OCI-LY3 (cell line): Measurements from ENCODE around the gene C1orf141.

Experiments
- H2AFZ ChIP-seq: fragments of 200-600, 300-600 bp; shearing (Covaris generic); 2 replicates; pipeline ENCODE4 v1.6.0; 2014; ENCODE audit warnings: antibody characterized with exemption, low read depth, low read length
- H3K27ac ChIP-seq: fragments of 200-600, 300-600 bp; sonication (generic); 2 replicates; pipeline ENCODE4 v1.5.1; 2014; ENCODE audit warnings: mild to moderate bottlenecking, low read length, moderate library complexity, mixed read lengths
- H3K27me3 ChIP-seq: fragments of 200-600, 300-600 bp; sonication (generic); 2 replicates; pipeline ENCODE4 v1.6.1; 2014; ENCODE audit warnings: low read depth, low read length, mixed read lengths
- H3K36me3 ChIP-seq: fragments of 200-600, 300-600 bp; sonication (generic); replicated peaks from 2 replicates; pipeline ENCODE3; 2014; ENCODE audit warnings: low read depth, low read length, mixed read lengths
- H3K4me1 ChIP-seq: fragments of 300-600, 200-600 bp; sonication (generic); 2 replicates; pipeline ENCODE4 v1.6.1; 2014; ENCODE audit warnings: low read length, mixed read lengths
- H3K4me2 ChIP-seq: fragments of 200-600, 300-600 bp; sonication (generic); 2 replicates; pipeline ENCODE4 v1.6.1; 2014; ENCODE audit warnings: low read length, mixed read lengths
- H3K4me3 ChIP-seq: fragments of 300-600, 200-600 bp; sonication (generic); 2 replicates; pipeline ENCODE4 v1.5.1; 2014; ENCODE audit warnings: antibody characterized with exemption, mild to moderate bottlenecking, low read length, moderate library complexity
- H3K79me2 ChIP-seq: fragments of 300-600, 200-600 bp; shearing (Covaris generic); 2 replicates; pipeline ENCODE4 v1.6.1; 2014; ENCODE audit warnings: mild to moderate bottlenecking, low read length, mixed read lengths
- H3K9ac ChIP-seq: fragments of 300-600, 200-600 bp; shearing (Covaris generic); 2 replicates; pipeline ENCODE4 v1.6.0; 2014; ENCODE audit warnings: mild to moderate bottlenecking, low read length, moderate library complexity
- H3K9me3 ChIP-seq: fragments of 200-600, 300-600 bp; shearing (Covaris generic); 2 replicates; pipeline ENCODE4 v1.6.1; 2014; ENCODE audit warnings: low read length, mixed read lengths; ENCODE audit not compliant: insufficient read depth
- H4K20me1 ChIP-seq: fragments of 200-600, 300-600 bp; sonication (generic); 2 replicates; pipeline ENCODE4 v1.6.1; 2016; ENCODE audit warnings: low read length, mixed read lengths; ENCODE audit not compliant: insufficient read depth
- CTCF ChIP-seq: fragments of 200-600, 300-600 bp; sonication (generic); IDR thresholded peaks from 2 replicates; pipeline ENCODE4 v1.5.1; 2014; ENCODE audit warnings: antibody characterized with exemption, low read length, low read depth
- EZH2phosphoT487 ChIP-seq: fragments of 200-600 bp; shearing (Covaris generic); IDR thresholded peaks from 2 replicates; pipeline ENCODE4 v1.6.1; 2018; ENCODE audit warnings: antibody characterized with exemption, mixed run types, low read depth

The C1orf141 gene

GRCh38 chr1:67097305-67097704, 37.5 kb downstream of the C1orf141 start:
- Histone ChIP-seq H4K20me1 (no peaks in the 10 kb centered on the region), H3K4me1 (no peaks in the 10 kb centered on the region), H3K4me2 (no peak overlapping the region), H3K27me3 (no peaks in the 10 kb centered on the region), H3K79me2 (no peaks in the 10 kb centered on the region), H3K36me3 (no peaks in the 10 kb centered on the region), H3K9me3 (no peaks in the 10 kb centered on the region), H2AFZ (no peak overlapping the region), H3K27ac (no peak overlapping the region), H3K4me3 (no peak overlapping the region), H3K9ac (no peak overlapping the region)
- no peak for TF ChIP-seq CTCF
- TF ChIP-seq EZH2phosphoT487, result no peak

- H3K9ac ChIP-seq, result no peak overlapping the region
- TF ChIP-seq EZH2phosphoT487, result no peak
- TF ChIP-seq CTCF, result no peak
- no peaks in the 10 kb centered on the region for H3K79me2 ChIP-seq
- no peak overlapping the region for H3K27ac ChIP-seq
- no peaks in the 10 kb centered on the region for H3K36me3 ChIP-seq
- H3K27me3 ChIP-seq, result no peaks in the 10 kb centered on the region
- no peaks in the 10 kb centered on the region for H3K9me3 ChIP-seq
- no peak overlapping the region for H3K4me2 ChIP-seq
- H3K4me3 ChIP-seq, result no peak overlapping the region
- H2AFZ ChIP-seq, result no peak overlapping the region
- H3K4me1 ChIP-seq, result no peaks in the 10 kb centered on the region
- H4K20me1 ChIP-seq, result no peaks in the 10 kb centered on the region
Measured at GRCh38 chr1:67094191-67094590, 40.6 kb downstream of the C1orf141 start.

- H3K36me3 ChIP-seq, result no peaks in the 10 kb centered on the region
- H2AFZ ChIP-seq, result no peak overlapping the region
- H3K4me2 ChIP-seq, result no peak overlapping the region
- no peaks in the 10 kb centered on the region for H4K20me1 ChIP-seq
- TF ChIP-seq CTCF (no peak), EZH2phosphoT487 (no peak)
- H3K27me3 ChIP-seq, result no peaks in the 10 kb centered on the region
- no peak overlapping the region for H3K9ac ChIP-seq
- H3K4me3 ChIP-seq, result no peak overlapping the region
- H3K4me1 ChIP-seq, result no peaks in the 10 kb centered on the region
- no peak overlapping the region for H3K27ac ChIP-seq
- H3K79me2 ChIP-seq, result no peaks in the 10 kb centered on the region
- no peaks in the 10 kb centered on the region for H3K9me3 ChIP-seq
Measured at GRCh38 chr1:67089685-67090208, 45.0 kb downstream of the C1orf141 start.

GRCh38 chr1:67088440-67088839, 46.3 kb downstream of the C1orf141 start:
- no peak overlapping the region for H3K4me2 ChIP-seq
- H3K36me3 ChIP-seq, result no peaks in the 10 kb centered on the region
- TF ChIP-seq EZH2phosphoT487, result no peak
- no peak for TF ChIP-seq CTCF
- no peaks in the 10 kb centered on the region for H4K20me1 ChIP-seq
- H3K4me1 ChIP-seq, result no peaks in the 10 kb centered on the region
- H3K9ac ChIP-seq, result no peak overlapping the region
- H2AFZ ChIP-seq, result no peak overlapping the region
- no peak overlapping the region for H3K27ac ChIP-seq
- H3K79me2 ChIP-seq, result no peaks in the 10 kb centered on the region
- no peak overlapping the region for H3K4me3 ChIP-seq
- H3K9me3 ChIP-seq, result no peaks in the 10 kb centered on the region
- no peaks in the 10 kb centered on the region for H3K27me3 ChIP-seq
